Right lobe of liver (tissue), 4 donors: ENCODE results near the gene SRRM4.

ENCODE experiments used
- CTCF ChIP-seq, 4 donors: fragments of 200-600 bp in 3 of 4; fragments of 450-650 bp in 1 of 4; IDR thresholded peaks; one replicate each; pipeline versions ENCODE4 v1.5.1 to v1.8.0; 2016 to 2022; ENCODE audit warnings: antibody characterized with exemption in 4 of 4, mild to moderate bottlenecking in 2 of 4
- POLR2A ChIP-seq: fragments of 450-650 bp; IDR thresholded peaks from one replicate; pipeline ENCODE4 v1.6.1; 2017; ENCODE audit warnings: antibody characterized with exemption, mild to moderate bottlenecking
- donor health status: DM: no; HTN: no; CAD: no.
- donor health status: DM: no; HTN: no; CAD: no.
- donor health status: DM: no; HTN: yes; CAD: no.

- no peak for TF ChIP-seq CTCF (IDR thresholded peaks at IDR 0.05)
- TF ChIP-seq POLR2A = no peak
These were observed 141.4 kb downstream of the SRRM4 start for GRCh38 chr12:119122751-119123150.
